GM06990 (cell line): ENCODE measurements around the gene C1QBP.

Experiments
- DNase-seq: peaks from one replicate; pipeline ENCODE4 v3.0.0-alpha.2; 2011; ENCODE audit not compliant: insufficient read length; ENCODE audit errors: extremely low read depth
- H3K27me3 ChIP-seq: replicated peaks from 2 replicates; pipeline ENCODE4 v1.6.0; 2011; ENCODE audit warnings: low read length; ENCODE audit not compliant: control insufficient read depth, insufficient read depth
- H3K36me3 ChIP-seq: 2 replicates; pipeline ENCODE4 v1.5.1; 2011; ENCODE audit warnings: low read length; ENCODE audit not compliant: control insufficient read depth, insufficient read depth
- H3K4me3 ChIP-seq: replicated peaks from 2 replicates; pipeline ENCODE4 v1.5.1; 2011; ENCODE audit warnings: low read depth, mild to moderate bottlenecking, control low read depth, low read length
- CTCF ChIP-seq: IDR thresholded peaks from 2 replicates; pipeline ENCODE4 v1.5.1; 2011; ENCODE audit warnings: low read length, control low read depth, mild to moderate bottlenecking, inconsistent platforms; ENCODE audit not compliant: insufficient read depth, poor library complexity, severe bottlenecking

Gene C1QBP

GRCh38 chr17:5467416-5467815, 28.5 kb upstream of the C1QBP start:
- Histone ChIP-seq H3K27me3 (no peaks in the 10 kb centered on the region), H3K36me3 (peaks cover 5% of the 10 kb centered on the region), H3K4me3 (peak overlapping the region; percentile 98)
- no peak for DNase-seq
- no peak for TF ChIP-seq CTCF

- Histone ChIP-seq H3K27me3 (no peaks in the 10 kb centered on the region), H3K4me3 (no peak overlapping the region), H3K36me3 (peaks cover 3% of the 10 kb centered on the region)
- TF ChIP-seq CTCF, result no peak
- DNase-seq, result no peak
Observed at GRCh38 chr17:5466295-5466694, 27.3 kb upstream of the C1QBP start.

GRCh38 chr17:5464717-5465507, 26.0 kb upstream of the C1QBP start:
- no peak overlapping the region for H3K4me3 ChIP-seq
- no peaks in the 10 kb centered on the region for H3K27me3 ChIP-seq
- DNase-seq, result no peak
- peaks cover 3% of the 10 kb centered on the region for H3K36me3 ChIP-seq
- no peak for TF ChIP-seq CTCF

- Histone ChIP-seq H3K36me3 (peaks cover 13% of the 10 kb centered on the region), H3K27me3 (no peaks in the 10 kb centered on the region), H3K4me3 (no peak overlapping the region)
- DNase-seq, result no peak
- TF ChIP-seq CTCF, result no peak
Observed at GRCh38 chr17:5446786-5447185, 7.8 kb upstream of the C1QBP start.

GRCh38 chr17:5444209-5444608, 5.3 kb upstream of the C1QBP start:
- H3K36me3 ChIP-seq, result peaks cover 13% of the 10 kb centered on the region
- H3K27me3 ChIP-seq, result no peaks in the 10 kb centered on the region
- no peak for TF ChIP-seq CTCF

More at GRCh38 chr17:5444209-5444608, 5.3 kb upstream of the C1QBP start:
- no peak for DNase-seq
- no peak overlapping the region for H3K4me3 ChIP-seq
